ENCODE results near the gene CLCN1. TPM values are rescaled to one million over a fixed set of nuclear protein-coding genes. Genes with fewer than 3 reads are reported as not detected.
"Not testable (repeated sequence)": the region's sequence is repeated elsewhere in the genome, so short reads cannot be mapped to it uniquely, and the experiment has no call there.

Gene CLCN1
- total and polyA plus RNA-seq, 10 donors, result 0.06 to 0.54 (median 0.08) TPM; not detected in 3

DNA sequence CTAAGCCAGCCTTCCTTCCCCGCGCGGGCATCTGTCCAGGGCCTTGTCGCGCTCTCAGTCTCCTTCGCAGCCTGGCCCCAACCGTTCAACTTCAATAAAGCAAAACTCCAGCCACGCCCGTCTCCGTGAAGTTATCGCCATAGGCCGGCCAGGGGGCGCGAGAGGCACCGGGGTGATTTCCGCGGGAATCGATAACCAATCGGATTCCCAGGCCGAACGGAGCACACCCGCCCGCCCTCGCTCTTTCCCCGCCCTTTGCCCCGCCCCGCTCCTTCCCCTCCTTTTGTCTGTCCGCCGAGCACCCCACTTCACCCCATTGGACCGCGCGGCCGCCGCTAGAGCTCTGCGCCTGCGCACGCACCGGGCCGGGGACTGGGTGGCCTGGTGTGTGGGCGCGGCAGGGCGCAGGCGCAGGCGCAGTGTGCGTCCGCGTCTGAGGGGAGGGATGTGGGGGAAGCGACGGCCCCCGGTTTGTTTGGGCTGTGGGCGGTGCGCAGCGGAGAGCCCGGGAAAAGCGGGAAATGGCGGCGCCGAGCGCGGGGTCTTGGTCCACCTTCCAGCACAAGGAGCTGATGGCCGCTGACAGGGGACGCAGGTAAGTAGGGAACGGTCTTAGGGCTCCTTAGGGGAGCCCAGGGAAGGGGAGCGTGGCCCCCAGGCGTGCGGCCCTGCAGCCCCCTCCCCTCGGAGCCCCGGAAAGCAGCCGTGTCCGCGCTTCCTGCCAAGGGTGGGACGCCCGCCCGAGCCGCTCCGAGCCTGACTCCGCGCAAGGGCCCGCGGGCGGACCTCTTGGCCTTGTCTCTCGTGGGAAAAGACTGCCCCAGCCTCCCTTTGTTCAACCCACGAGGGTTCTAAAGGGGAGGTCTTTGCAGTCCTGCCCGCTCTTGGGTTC lies 27.7 kb upstream of the CLCN1 start, which contains the start of gene CASP2:
Gene CASP2 (plus strand): TSS at position 417 of the 892 bp plus-strand sequence. CDS start 105 bp downstream, at position 522.
- peak; percentile 100 for DNase-seq
- Histone ChIP-seq H3K9me3 (no peaks in the 10 kb centered on the region), H3K27me3 (replicated peaks in 1 of 7) (no peaks in the 10 kb centered on the region), H3K4me3 (peak within 1 kb of the TSS; percentile 79 to 99 (median 89)), H3K27ac (peak within 1 kb of the TSS; percentile 80 to 96 (median 94)), H3K36me3 (peaks cover 0 to 21% (median 17%) of the 10 kb centered on the region in 6 donors), H3K4me1 (peaks cover 24 to 67% (median 40%) of the 10 kb centered on the region in 6 donors)
- intact Hi-C loops (cut with DNase I; ENCODE audit: low total_unique reads), result no loop called here
- 1 to 4% (median 2%) methylated on average over 32 to 84 of the region's 84 CpGs for WGBS, 5 donors
- peak in 1 of 3 donors; percentile 54 for TF ChIP-seq POLR2A (IDR thresholded peaks at IDR 0.05)
- TF ChIP-seq, protein P1, sequence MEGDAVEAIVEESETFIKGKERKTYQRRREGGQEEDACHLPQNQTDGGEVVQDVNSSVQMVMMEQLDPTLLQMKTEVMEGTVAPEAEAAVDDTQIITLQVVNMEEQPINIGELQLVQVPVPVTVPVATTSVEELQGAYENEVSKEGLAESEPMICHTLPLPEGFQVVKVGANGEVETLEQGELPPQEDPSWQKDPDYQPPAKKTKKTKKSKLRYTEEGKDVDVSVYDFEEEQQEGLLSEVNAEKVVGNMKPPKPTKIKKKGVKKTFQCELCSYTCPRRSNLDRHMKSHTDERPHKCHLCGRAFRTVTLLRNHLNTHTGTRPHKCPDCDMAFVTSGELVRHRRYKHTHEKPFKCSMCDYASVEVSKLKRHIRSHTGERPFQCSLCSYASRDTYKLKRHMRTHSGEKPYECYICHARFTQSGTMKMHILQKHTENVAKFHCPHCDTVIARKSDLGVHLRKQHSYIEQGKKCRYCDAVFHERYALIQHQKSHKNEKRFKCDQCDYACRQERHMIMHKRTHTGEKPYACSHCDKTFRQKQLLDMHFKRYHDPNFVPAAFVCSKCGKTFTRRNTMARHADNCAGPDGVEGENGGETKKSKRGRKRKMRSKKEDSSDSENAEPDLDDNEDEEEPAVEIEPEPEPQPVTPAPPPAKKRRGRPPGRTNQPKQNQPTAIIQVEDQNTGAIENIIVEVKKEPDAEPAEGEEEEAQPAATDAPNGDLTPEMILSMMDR (IDR thresholded peaks at IDR 0.05 in 8 of 11, conservative IDR thresholded peaks at IDR 0.05 in 3 of 11), result peak in 8 of 11 experiments; percentile 29 to 69 (median 54)
- TF ChIP-seq POLR2AphosphoS5 (IDR thresholded peaks at IDR 0.05), result peak; percentile 90 to 94 (median 94)

DNA sequence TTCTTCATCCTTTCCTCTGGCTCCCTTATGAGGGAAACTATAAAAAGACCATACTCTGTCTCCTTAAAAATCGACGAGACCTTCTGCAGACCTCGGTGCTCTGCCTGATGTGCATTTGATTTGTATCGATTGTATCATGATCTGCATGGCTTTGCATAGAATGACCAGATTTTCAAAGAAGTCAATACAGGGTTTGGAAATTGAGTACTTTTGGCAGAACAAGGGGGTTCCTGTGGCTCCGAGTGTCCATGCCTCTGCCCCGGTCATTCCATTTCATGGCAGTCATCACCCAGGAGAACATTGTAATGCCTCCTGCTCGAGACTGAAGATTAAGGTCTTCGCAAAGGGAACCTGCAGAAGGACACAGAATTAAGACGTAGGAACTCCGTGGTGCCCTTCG lies 27.1 kb upstream of the CLCN1 start:
- Histone ChIP-seq H3K27ac (peak overlapping the region; percentile 80 to 96 (median 94)), H3K9me3 (no peaks in the 10 kb centered on the region), H3K27me3 (replicated peaks in 1 of 7) (no peaks in the 10 kb centered on the region), H3K4me1 (peaks cover 24 to 67% (median 38%) of the 10 kb centered on the region in 6 donors), H3K36me3 (peaks cover 0 to 28% (median 23%) of the 10 kb centered on the region in 6 donors), H3K4me3 (peak overlapping the region; percentile 79 to 99 (median 89))
- 1 to 2% (median 2%) methylated on average over 11 of the region's 11 CpGs for WGBS, 5 donors
- no peak for DNase-seq
- no peak for TF ChIP-seq POLR2AphosphoS5 (IDR thresholded peaks at IDR 0.05)
- TF ChIP-seq, protein P1 (IDR thresholded peaks at IDR 0.05 in 8 of 11, conservative IDR thresholded peaks at IDR 0.05 in 3 of 11), result no peak
- TF ChIP-seq POLR2A (IDR thresholded peaks at IDR 0.05), result no peak
- intact Hi-C loops (cut with DNase I; ENCODE audit: low total_unique reads), result no loop called here

DNA sequence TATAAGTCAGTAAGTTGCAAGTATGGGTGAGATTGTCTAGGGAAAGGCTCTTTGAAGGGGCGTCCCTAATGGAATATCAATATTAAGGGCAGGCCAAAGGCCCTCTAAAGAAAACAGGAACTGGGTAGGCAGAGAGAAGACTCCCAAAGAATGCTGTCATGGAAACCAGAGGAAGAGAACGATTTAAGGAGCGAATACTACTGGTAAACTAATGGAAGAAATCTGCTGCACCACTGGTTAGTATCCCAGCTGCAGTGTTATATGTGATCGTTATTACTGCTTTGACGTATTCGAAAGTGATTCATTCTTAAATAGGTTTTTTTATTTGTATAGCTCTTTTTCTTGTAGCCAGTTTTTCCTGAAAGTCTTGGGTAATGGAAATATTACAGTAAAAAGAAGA lies 26.5 kb upstream of the CLCN1 start:
- TF ChIP-seq POLR2AphosphoS5 (IDR thresholded peaks at IDR 0.05) (no peak), POLR2A (IDR thresholded peaks at IDR 0.05) (no peak)
- TF ChIP-seq, protein P1 (IDR thresholded peaks at IDR 0.05 in 8 of 11, conservative IDR thresholded peaks at IDR 0.05 in 3 of 11), result no peak
- intact Hi-C loops (cut with DNase I; ENCODE audit: low total_unique reads), result no loop called here
- no peaks in the 10 kb centered on the region for H3K27me3 ChIP-seq (replicated peaks in 1 of 7)
- no peak for DNase-seq
- H3K36me3 ChIP-seq, result peaks cover 0 to 33% (median 29%) of the 10 kb centered on the region in 6 donors
- peaks cover 24 to 65% (median 38%) of the 10 kb centered on the region in 6 donors for H3K4me1 ChIP-seq
- WGBS, 5 donors, result 16 to 25% (median 22%) methylated on average over 6 of the region's 6 CpGs
- no peaks in the 10 kb centered on the region for H3K9me3 ChIP-seq
- peak overlapping the region; percentile 79 to 99 (median 89) for H3K4me3 ChIP-seq
- H3K27ac ChIP-seq, result peak overlapping the region in 6 of 8 donors; percentile 80 to 96 (median 95)

DNA sequence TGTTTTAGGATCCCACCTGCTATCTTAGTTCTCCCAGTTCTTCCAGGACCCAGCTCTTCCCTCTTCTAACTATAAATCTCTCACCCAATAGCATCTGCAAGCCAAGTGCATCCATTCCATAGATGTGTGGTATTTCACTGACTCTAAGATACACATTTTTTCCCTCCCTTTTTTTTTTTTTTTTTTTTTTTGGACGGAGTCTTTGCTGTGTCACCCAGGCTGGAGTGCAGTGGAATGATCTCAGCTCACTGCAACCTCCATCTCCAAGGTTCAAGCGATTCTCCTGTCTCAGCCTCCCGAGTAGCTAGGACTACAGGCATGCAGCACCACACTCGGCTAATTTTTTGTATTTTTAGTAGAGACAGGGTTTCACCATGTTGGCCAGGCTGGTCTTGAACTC lies 26.0 kb upstream of the CLCN1 start:
- Histone ChIP-seq H3K27ac (peak overlapping the region in 2 of 8 donors; percentile 95), H3K4me3 (peak overlapping the region in 5 of 8 donors; percentile 81 to 99 (median 92)), H3K36me3 (peaks cover 0 to 38% (median 34%) of the 10 kb centered on the region in 6 donors), H3K4me1 (peaks cover 24 to 66% (median 38%) of the 10 kb centered on the region in 6 donors)
- 51 to 63% (median 55%) methylated on average over 4 of the region's 4 CpGs for WGBS, 5 donors
- DNase-seq; H3K9me3 ChIP-seq; intact Hi-C loops (cut with DNase I; ENCODE audit: low total_unique reads); H3K27me3 ChIP-seq (replicated peaks in 1 of 7): not testable (repeated sequence)
